Endodermal cell (in vitro differentiated cells): ENCODE measurements around the gene MT2A. TPM values are rescaled to one million over a fixed set of nuclear protein-coding genes. Genes with fewer than 3 reads are reported as not detected.

Experiments
- DNase-seq: peaks from one replicate; pipeline ENCODE4 v3.0.0-alpha.2; 2017
- H3K27ac ChIP-seq: 2 replicates; pipeline ENCODE4 v1.5.1; 2013; ENCODE audit warnings: mild to moderate bottlenecking, low read depth, low read length, moderate library complexity
- H3K27me3 ChIP-seq: 2 replicates; pipeline ENCODE4 v1.6.1; 2013; ENCODE audit warnings: mild to moderate bottlenecking, low read length, moderate library complexity; ENCODE audit not compliant: insufficient read depth, control insufficient read depth, poor library complexity, severe bottlenecking
- H3K36me3 ChIP-seq: 2 replicates; pipeline ENCODE4 v1.7.0; 2013; ENCODE audit warnings: mild to moderate bottlenecking, low read length, moderate library complexity; ENCODE audit not compliant: control insufficient read depth, insufficient read depth
- H3K4me1 ChIP-seq: one replicate; pipeline ENCODE4 v1.7.0; 2013; ENCODE audit warnings: low read length; ENCODE audit not compliant: control insufficient read depth, insufficient read depth
- H3K4me3 ChIP-seq: 2 replicates; pipeline ENCODE4 v1.5.1; 2013; ENCODE audit warnings: mild to moderate bottlenecking, low read length, moderate library complexity
- H3K9ac ChIP-seq: 2 replicates; pipeline ENCODE4 v1.6.1; 2013; ENCODE audit warnings: mild to moderate bottlenecking, low read length, moderate library complexity; ENCODE audit not compliant: poor library complexity, severe bottlenecking; ENCODE audit errors: extremely low read depth
- H3K9me3 ChIP-seq: 2 replicates; pipeline ENCODE4 v1.6.1; 2013; ENCODE audit warnings: mild to moderate bottlenecking, low read length, moderate library complexity; ENCODE audit not compliant: control insufficient read depth
- H3K27ac Mint-ChIP-seq: 2 replicates; pipeline ENCODE4 v1.8.0; 2020; ENCODE audit warnings: mixed read lengths
- H3K27me3 Mint-ChIP-seq: 2 replicates; pipeline ENCODE4 v1.8.0; 2021; ENCODE audit warnings: mild to moderate bottlenecking, mixed read lengths; ENCODE audit not compliant: insufficient read depth
- H3K36me3 Mint-ChIP-seq: 2 replicates; pipeline ENCODE4 v1.8.0; 2020; ENCODE audit warnings: low read depth, mixed read lengths
- H3K4me1 Mint-ChIP-seq: 2 replicates; pipeline ENCODE4 v1.8.0; 2020; ENCODE audit warnings: mixed read lengths
- H3K4me3 Mint-ChIP-seq: 2 replicates; pipeline ENCODE4 v1.8.0; 2020; ENCODE audit warnings: mild to moderate bottlenecking, moderate library complexity, mixed read lengths
- H3K9me3 Mint-ChIP-seq: 2 replicates; pipeline ENCODE4 v1.8.0; 2020; ENCODE audit warnings: mild to moderate bottlenecking, mixed read lengths
- WGBS, 2 experiments: methylation state at CpG; one replicate each; pipeline versions ENCODE4 v1.1.5 to v1.1.7; 2013; ENCODE audit warnings: missing lambda C conversion rate in 2 of 2, mixed read lengths in 1 of 2; ENCODE audit not compliant: insufficient coverage in 1 of 2, insufficient read length in 1 of 2; 5-methylcytosine and 5-hydroxymethylcytosine counted together
- total RNA-seq, 2 donors: library from RNA; stranded (reverse); fragmentation: NEBNext Ultra II Directional in 1 of 2; extraction: Animal tissue kit (Norgen Biotek cat#: 25700) in 1 of 2; gene quantifications; 2 replicates in 1 of 2; 3 replicates in 1 of 2; pipeline ENCODE4 v1.2.1, GENCODE V29; 2021
- TF ChIP-seq, protein P1 (sequence below): fragments of 200-600 bp; sonication (generic); conservative IDR thresholded peaks from 2 replicates; pipeline ENCODE4 v1.5.0; 2021; ENCODE audit warnings: antibody characterized with exemption, mild to moderate bottlenecking

Gene MT2A
- total RNA-seq, 2 donors from 2014 or later, result 6.8 TPM; not detected in 1

- Histone ChIP-seq H3K27ac (no peak overlapping the region), H3K4me3 (no peak overlapping the region), H3K27me3 (peaks cover 93% of the 10 kb centered on the region), H3K9ac (no peak overlapping the region), H3K4me1 (no peaks in the 10 kb centered on the region), H3K9me3 (no peaks in the 10 kb centered on the region), H3K36me3 (no peaks in the 10 kb centered on the region)
- Mint-ChIP-seq H3K9me3 (no peaks in the 10 kb centered on the region), H3K4me3 (no peak overlapping the region), H3K4me1 (peaks cover 16% of the 10 kb centered on the region), H3K27ac (no peak overlapping the region), H3K27me3 (peaks cover 92% of the 10 kb centered on the region), H3K36me3 (no peaks in the 10 kb centered on the region)
- WGBS, 2 experiments, result 78 to 79% methylated on average over 5 to 9 of the region's 9 CpGs
- TF ChIP-seq, protein P1, sequence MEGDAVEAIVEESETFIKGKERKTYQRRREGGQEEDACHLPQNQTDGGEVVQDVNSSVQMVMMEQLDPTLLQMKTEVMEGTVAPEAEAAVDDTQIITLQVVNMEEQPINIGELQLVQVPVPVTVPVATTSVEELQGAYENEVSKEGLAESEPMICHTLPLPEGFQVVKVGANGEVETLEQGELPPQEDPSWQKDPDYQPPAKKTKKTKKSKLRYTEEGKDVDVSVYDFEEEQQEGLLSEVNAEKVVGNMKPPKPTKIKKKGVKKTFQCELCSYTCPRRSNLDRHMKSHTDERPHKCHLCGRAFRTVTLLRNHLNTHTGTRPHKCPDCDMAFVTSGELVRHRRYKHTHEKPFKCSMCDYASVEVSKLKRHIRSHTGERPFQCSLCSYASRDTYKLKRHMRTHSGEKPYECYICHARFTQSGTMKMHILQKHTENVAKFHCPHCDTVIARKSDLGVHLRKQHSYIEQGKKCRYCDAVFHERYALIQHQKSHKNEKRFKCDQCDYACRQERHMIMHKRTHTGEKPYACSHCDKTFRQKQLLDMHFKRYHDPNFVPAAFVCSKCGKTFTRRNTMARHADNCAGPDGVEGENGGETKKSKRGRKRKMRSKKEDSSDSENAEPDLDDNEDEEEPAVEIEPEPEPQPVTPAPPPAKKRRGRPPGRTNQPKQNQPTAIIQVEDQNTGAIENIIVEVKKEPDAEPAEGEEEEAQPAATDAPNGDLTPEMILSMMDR, result no peak
- no peak for DNase-seq
These were observed 20.3 kb downstream of the MT2A start for GRCh38 chr16:56628486-56629350.

- Histone ChIP-seq H3K4me1 (no peaks in the 10 kb centered on the region), H3K9me3 (no peaks in the 10 kb centered on the region), H3K36me3 (no peaks in the 10 kb centered on the region), H3K4me3 (no peak overlapping the region), H3K9ac (no peak overlapping the region), H3K27me3 (peaks cover 96% of the 10 kb centered on the region), H3K27ac (no peak overlapping the region)
- H3K9me3 Mint-ChIP-seq, result no peaks in the 10 kb centered on the region
- TF ChIP-seq, protein P1, result no peak
- peaks cover 16% of the 10 kb centered on the region for H3K4me1 Mint-ChIP-seq
- H3K27ac Mint-ChIP-seq, result no peak overlapping the region
- WGBS, 2 experiments, result 75 to 91% methylated on average over 1 to 3 of the region's 3 CpGs
- H3K4me3 Mint-ChIP-seq, result no peak overlapping the region
- DNase-seq, result no peak
- peaks cover 94% of the 10 kb centered on the region for H3K27me3 Mint-ChIP-seq
- no peaks in the 10 kb centered on the region for H3K36me3 Mint-ChIP-seq
These were observed 21.1 kb downstream of the MT2A start for GRCh38 chr16:56629531-56629930.

DNA sequence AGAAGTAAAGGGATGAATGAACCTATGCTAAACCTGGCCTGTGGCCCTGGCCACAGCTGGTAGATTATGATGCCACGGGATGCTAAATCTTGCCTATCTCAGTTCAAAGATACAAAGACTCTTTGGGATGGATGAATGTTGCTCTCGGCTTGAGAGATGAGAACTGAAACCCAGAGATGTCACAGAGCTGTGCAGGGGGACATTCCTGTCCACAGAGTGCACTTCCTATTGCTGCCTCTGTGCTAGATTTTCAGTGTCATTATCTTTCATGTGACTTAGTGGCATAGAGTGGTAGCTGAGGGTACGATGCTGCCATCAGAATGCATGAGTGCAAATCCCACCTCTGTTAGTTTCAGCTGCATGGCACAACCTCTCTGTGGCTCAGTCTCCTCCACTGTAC, 21.8 kb downstream of the MT2A start:
- H3K4me3 Mint-ChIP-seq, result no peak overlapping the region
- TF ChIP-seq, protein P1, result no peak
- H3K27ac Mint-ChIP-seq, result no peak overlapping the region
- no peak for DNase-seq
- H3K9me3 Mint-ChIP-seq, result no peaks in the 10 kb centered on the region
- peaks cover 96% of the 10 kb centered on the region for H3K27me3 ChIP-seq
- no peaks in the 10 kb centered on the region for H3K36me3 Mint-ChIP-seq
- no peak overlapping the region for H3K27ac ChIP-seq
- peaks cover 17% of the 10 kb centered on the region for H3K4me1 Mint-ChIP-seq
- H3K4me1 ChIP-seq, result no peaks in the 10 kb centered on the region
- H3K9ac ChIP-seq, result no peak overlapping the region
- no peaks in the 10 kb centered on the region for H3K36me3 ChIP-seq
- no peak overlapping the region for H3K4me3 ChIP-seq
- peaks cover 94% of the 10 kb centered on the region for H3K27me3 Mint-ChIP-seq
- H3K9me3 ChIP-seq, result no peaks in the 10 kb centered on the region
- 88 to 93% methylated on average over 3 of the region's 3 CpGs for WGBS, 2 experiments
